Body of pancreas (tissue), 4 donors: ENCODE data around the gene PRTFDC1. TPM values are rescaled to one million over a fixed set of nuclear protein-coding genes. Genes with fewer than 3 reads are reported as not detected.

Experiments
- ATAC-seq: fragments of 150-250 bp; one replicate; pipeline ENCODE4 v1.9.1; 2016
- DNase-seq, 4 donors: peaks; one replicate each; pipeline ENCODE4 v3.0.0-alpha.2; 2019
- H3K27ac ChIP-seq, 4 donors: fragments of 200-600 bp; sonication (generic); 1 replicate in 3 of 4; 2 replicates in 1 of 4; pipeline versions ENCODE4 v1.5.1 to v1.6.1; 2016 to 2019; ENCODE audit warnings: mild to moderate bottlenecking in 1 of 4, mixed read lengths in 1 of 4, moderate library complexity in 1 of 4
- H3K27me3 ChIP-seq, 2 donors: fragments of 200-600 bp; sonication (generic); one replicate each; pipeline ENCODE4 v1.6.0; 2016; ENCODE audit warnings: mild to moderate bottlenecking in 1 of 2
- H3K36me3 ChIP-seq, 2 donors: fragments of 200-600 bp; sonication (generic); replicated peaks in 1 of 2; 2 replicates each; pipeline ENCODE4 v1.5.1; 2016; ENCODE audit warnings: low read depth in 2 of 2; ENCODE audit not compliant: insufficient read depth in 1 of 2
- H3K4me1 ChIP-seq: fragments of 200-600 bp; sonication (generic); one replicate; pipeline ENCODE4 v1.6.0; 2016
- H3K4me3 ChIP-seq, 2 donors: fragments of 200-600 bp; sonication (generic); 1 replicate in 1 of 2; 2 replicates in 1 of 2; pipeline ENCODE4 v1.5.1; 2016 to 2019
- H3K9me3 ChIP-seq, 3 donors: fragments of 200-600 bp; sonication (generic); 1 replicate in 2 of 3; 2 replicates in 1 of 3; pipeline ENCODE4 v1.5.1; 2016
- CTCF ChIP-seq, 7 experiments: fragments of 450-650 bp in 4 of 7; fragments of 200-600 bp in 3 of 7; sonication (generic) in 3 of 7; IDR thresholded peaks; one replicate each; pipeline ENCODE4 v1.5.1; 2016 to 2019; ENCODE audit warnings: antibody characterized with exemption in 7 of 7
- POLR2A ChIP-seq, 3 donors: fragments of 450-650 bp; IDR thresholded peaks; one replicate each; pipeline ENCODE4 v1.6.1; 2016; ENCODE audit warnings: antibody characterized with exemption in 3 of 3, mild to moderate bottlenecking in 2 of 3
- whole genome bisulfite sequencing, 2 donors: methylation state at CpG; one replicate each; pipeline ENCODE4 v1.1.5; 2017; 5-methylcytosine and 5-hydroxymethylcytosine counted together
- intact Hi-C: fragments of 100-400 bp; cut with DNase I; formaldehyde crosslinking; loops from one replicate; pipeline ENCODE4 v1.15.1; 2023
- total RNA-seq, 2 donors: library from RNA; depleted of rRNA; stranded (reverse); fragments of >200 nt; gene quantifications; one replicate each; pipeline ENCODE4 v1.1.0, GENCODE V29; 2016

PRTFDC1 gene
- total RNA-seq, 2 donors from 2014 or later: 6.5 to 14.2 TPM

DNA sequence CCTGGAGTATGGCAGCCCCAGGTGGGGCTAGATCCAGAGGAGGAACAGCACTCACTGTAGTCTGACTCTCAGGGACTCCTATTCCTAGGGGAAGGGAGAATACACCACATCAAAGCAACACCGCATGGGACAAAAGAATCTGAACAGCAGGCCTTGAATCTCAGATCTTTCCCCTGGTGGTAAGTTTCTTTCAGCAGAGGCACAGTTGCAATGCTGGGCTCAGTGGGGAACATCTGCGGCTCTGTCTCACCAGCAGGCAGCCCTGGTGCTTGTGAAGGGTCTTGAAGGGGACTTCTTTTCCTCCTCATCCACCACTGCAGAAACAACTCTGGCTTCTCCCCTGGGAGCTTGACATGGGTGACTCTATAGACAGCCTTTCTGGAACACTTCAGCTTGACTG is 117.5 kb downstream of the PRTFDC1 start:
- no peaks in the 10 kb centered on the region for H3K36me3 ChIP-seq
- H3K4me3 ChIP-seq: no peak overlapping the region
- intact Hi-C loops: no loop called here
- DNase-seq (no peak), ATAC-seq (no peak)
- no peaks in the 10 kb centered on the region for H3K27me3 ChIP-seq
- no peak overlapping the region for H3K27ac ChIP-seq
- TF ChIP-seq CTCF (IDR thresholded peaks at IDR 0.05) (no peak), POLR2A (IDR thresholded peaks at IDR 0.05) (no peak)
- 82 to 100% methylated on average over 2 of the region's 2 CpGs for WGBS, 2 donors
- H3K4me1 ChIP-seq: no peaks in the 10 kb centered on the region
- no peaks in the 10 kb centered on the region for H3K9me3 ChIP-seq

DNA sequence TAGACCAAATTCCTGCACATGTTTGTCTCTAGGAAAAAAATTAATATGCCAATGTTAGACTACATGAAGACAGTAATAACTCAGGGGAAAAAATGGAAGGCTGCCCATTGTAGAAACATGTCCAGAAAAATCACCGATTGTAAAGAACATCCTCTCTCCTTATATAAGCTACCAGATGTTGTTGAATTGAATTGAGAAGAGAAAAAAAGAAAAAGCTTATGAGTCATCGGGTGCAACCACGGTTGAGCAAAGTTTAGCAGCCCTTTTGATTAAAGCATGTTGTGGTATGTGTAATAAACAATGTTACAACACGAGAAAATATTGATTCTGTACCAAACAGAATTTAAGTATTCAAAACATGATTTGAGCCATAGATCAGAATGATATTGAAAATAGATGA is 126.4 kb downstream of the PRTFDC1 start:
- no peaks in the 10 kb centered on the region for H3K27me3 ChIP-seq
- WGBS, 2 donors: 28 to 38% methylated on average over 4 of the region's 4 CpGs
- DNase-seq (no peak), ATAC-seq (no peak)
- no peaks in the 10 kb centered on the region for H3K9me3 ChIP-seq
- H3K4me3 ChIP-seq: no peak overlapping the region
- no peak for TF ChIP-seq CTCF (IDR thresholded peaks at IDR 0.05)
- TF ChIP-seq POLR2A (IDR thresholded peaks at IDR 0.05): no peak
- H3K4me1 ChIP-seq: no peaks in the 10 kb centered on the region
- intact Hi-C loops: no loop called here
- H3K27ac ChIP-seq: no peak overlapping the region
- no peaks in the 10 kb centered on the region for H3K36me3 ChIP-seq

DNA sequence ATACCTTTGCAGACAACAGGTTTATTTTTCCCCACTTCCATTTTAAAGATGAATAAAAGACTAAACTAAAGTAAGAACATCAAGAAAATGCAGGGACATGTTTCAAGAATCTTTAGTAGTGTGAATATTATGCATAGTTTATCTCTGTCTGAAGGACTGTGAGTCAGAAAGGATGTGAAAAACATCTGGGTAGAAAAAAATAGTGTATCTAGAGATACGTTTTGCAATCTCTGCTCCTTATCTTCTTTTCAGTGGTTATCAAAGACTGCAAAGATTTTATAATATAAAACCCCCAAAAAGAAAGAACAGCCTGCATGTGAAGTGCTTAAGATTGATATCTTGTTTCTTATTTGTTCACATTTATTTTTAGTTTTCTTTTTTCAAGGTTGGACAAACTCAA is 126.9 kb downstream of the PRTFDC1 start:
- Histone ChIP-seq H3K27ac (no peak overlapping the region), H3K27me3 (no peaks in the 10 kb centered on the region), H3K36me3 (no peaks in the 10 kb centered on the region), H3K9me3 (no peaks in the 10 kb centered on the region), H3K4me3 (no peak overlapping the region), H3K4me1 (no peaks in the 10 kb centered on the region)
- DNase-seq (no peak), ATAC-seq (no peak)
- 5 to 17% methylated on average over 1 of the region's 1 CpG for WGBS, 2 donors
- intact Hi-C loops: no loop called here
- TF ChIP-seq CTCF (IDR thresholded peaks at IDR 0.05): no peak
- no peak for TF ChIP-seq POLR2A (IDR thresholded peaks at IDR 0.05)

GRCh38 chr10:24824536-24824935 is 127.9 kb downstream of the PRTFDC1 start:
- no peak for DNase-seq
- Histone ChIP-seq H3K27me3 (no peaks in the 10 kb centered on the region), H3K9me3 (no peaks in the 10 kb centered on the region), H3K4me1 (no peaks in the 10 kb centered on the region), H3K27ac (no peak overlapping the region), H3K4me3 (no peak overlapping the region), H3K36me3 (no peaks in the 10 kb centered on the region)
- WGBS, 2 donors: 47 to 56% methylated on average over 2 of the region's 2 CpGs
- ATAC-seq: no peak
- TF ChIP-seq POLR2A (IDR thresholded peaks at IDR 0.05) (no peak), CTCF (IDR thresholded peaks at IDR 0.05) (no peak)
- intact Hi-C loops: no loop called here

DNA sequence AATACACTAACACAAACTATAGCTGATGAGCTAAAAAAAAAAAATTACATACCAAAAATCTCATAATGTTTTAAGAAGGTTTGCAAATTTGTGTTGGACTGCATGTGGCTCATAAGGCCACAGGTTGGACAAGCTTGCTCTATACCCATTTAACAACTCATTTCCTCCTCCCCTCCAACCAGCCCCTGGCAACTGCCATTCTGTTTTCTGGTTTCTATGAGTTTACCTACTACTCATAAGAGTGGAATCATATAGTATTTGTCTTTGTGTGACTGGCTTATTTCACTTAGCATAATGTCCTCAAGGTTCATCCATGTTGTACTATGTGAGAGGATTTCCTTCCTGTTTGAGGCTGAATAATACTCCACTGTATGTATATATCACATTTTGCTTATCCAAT is 128.3 kb downstream of the PRTFDC1 start:
- no peaks in the 10 kb centered on the region for H3K36me3 ChIP-seq
- ATAC-seq (no peak), DNase-seq (no peak)
- H3K27me3 ChIP-seq: no peaks in the 10 kb centered on the region
- no peaks in the 10 kb centered on the region for H3K4me1 ChIP-seq
- intact Hi-C loops: no loop called here
- no peak overlapping the region for H3K4me3 ChIP-seq
- no peak overlapping the region for H3K27ac ChIP-seq
- TF ChIP-seq POLR2A (IDR thresholded peaks at IDR 0.05) (no peak), CTCF (IDR thresholded peaks at IDR 0.05) (no peak)
- no peaks in the 10 kb centered on the region for H3K9me3 ChIP-seq
